Dermis microvascular lymphatic vessel endothelial cell (primary cell): ENCODE data around the gene IL16. TPM values are rescaled to one million over a fixed set of nuclear protein-coding genes. Genes with fewer than 3 reads are reported as not detected.

Experiments
- DNase-seq, 2 donors: peaks; one replicate each; pipeline versions ENCODE4 v3.0.0 to v3.0.0-alpha.2; 2010; ENCODE audit warnings: low read depth in 2 of 2
- total RNA-seq: library from RNA; depleted of rRNA; stranded (reverse); fragments of >200 nt; gene quantifications from 2 replicates; pipeline ENCODE4 v1.2.1, GENCODE V29; 2014

IL16 gene
- total RNA-seq, 1 donor from 2014 or later, result 2.4 TPM

GRCh38 chr15:81174125-81174791 lies 22.4 kb upstream of the IL16 start:
- no peak for DNase-seq

GRCh38 chr15:81174792-81175327 lies 21.8 kb upstream of the IL16 start:
- no peak for DNase-seq

- no peak for DNase-seq
Measured at GRCh38 chr15:81175496-81175895, 21.2 kb upstream of the IL16 start.

- DNase-seq, result no peak
Measured at GRCh38 chr15:81176291-81176893, 20.3 kb upstream of the IL16 start.

GRCh38 chr15:81178365-81178764 lies 18.3 kb upstream of the IL16 start:
- no peak for DNase-seq

GRCh38 chr15:81181220-81181619 lies 15.5 kb upstream of the IL16 start:
- DNase-seq, result no peak

GRCh38 chr15:81182031-81182755 lies 14.5 kb upstream of the IL16 start:
- DNase-seq, result no peak

- DNase-seq, result no peak
Measured at GRCh38 chr15:81182756-81183438, 13.8 kb upstream of the IL16 start.

- no peak for DNase-seq
Measured at GRCh38 chr15:81183439-81183775, 13.3 kb upstream of the IL16 start.

- no peak for DNase-seq
Measured at GRCh38 chr15:81184188-81184587, 12.5 kb upstream of the IL16 start.

GRCh38 chr15:81185631-81186295 lies 10.9 kb upstream of the IL16 start:
- DNase-seq, result no peak

- no peak for DNase-seq
Measured at GRCh38 chr15:81188354-81188753, 8.3 kb upstream of the IL16 start.

- no peak for DNase-seq
Measured at GRCh38 chr15:81189583-81190283, 6.9 kb upstream of the IL16 start.

GRCh38 chr15:81190922-81191507 lies 5.7 kb upstream of the IL16 start:
- DNase-seq, result no peak

GRCh38 chr15:81191701-81192100 lies 5.0 kb upstream of the IL16 start:
- DNase-seq, result no peak

- DNase-seq, result no peak
Measured at GRCh38 chr15:81194723-81195122, 2.0 kb upstream of the IL16 start.

GRCh38 chr15:81195339-81195864 lies 1.3 kb upstream of the IL16 start:
- DNase-seq, result no peak

GRCh38 chr15:81197255-81197630 lies 564 bp downstream of the IL16 start:
- no peak for DNase-seq

GRCh38 chr15:81197688-81198281 lies 1.1 kb downstream of the IL16 start:
- no peak for DNase-seq
